GM21515 (cell line): ENCODE results near the gene SGTB.

ENCODE experiments used
- ATAC-seq: cut with Tn5 transposase; IDR thresholded peaks from one replicate; pipeline ENCODE4 v1.9.1; 2021; ENCODE audit not compliant: unreplicated experiment

SGTB gene, protein sequence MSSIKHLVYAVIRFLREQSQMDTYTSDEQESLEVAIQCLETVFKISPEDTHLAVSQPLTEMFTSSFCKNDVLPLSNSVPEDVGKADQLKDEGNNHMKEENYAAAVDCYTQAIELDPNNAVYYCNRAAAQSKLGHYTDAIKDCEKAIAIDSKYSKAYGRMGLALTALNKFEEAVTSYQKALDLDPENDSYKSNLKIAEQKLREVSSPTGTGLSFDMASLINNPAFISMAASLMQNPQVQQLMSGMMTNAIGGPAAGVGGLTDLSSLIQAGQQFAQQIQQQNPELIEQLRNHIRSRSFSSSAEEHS

DNA sequence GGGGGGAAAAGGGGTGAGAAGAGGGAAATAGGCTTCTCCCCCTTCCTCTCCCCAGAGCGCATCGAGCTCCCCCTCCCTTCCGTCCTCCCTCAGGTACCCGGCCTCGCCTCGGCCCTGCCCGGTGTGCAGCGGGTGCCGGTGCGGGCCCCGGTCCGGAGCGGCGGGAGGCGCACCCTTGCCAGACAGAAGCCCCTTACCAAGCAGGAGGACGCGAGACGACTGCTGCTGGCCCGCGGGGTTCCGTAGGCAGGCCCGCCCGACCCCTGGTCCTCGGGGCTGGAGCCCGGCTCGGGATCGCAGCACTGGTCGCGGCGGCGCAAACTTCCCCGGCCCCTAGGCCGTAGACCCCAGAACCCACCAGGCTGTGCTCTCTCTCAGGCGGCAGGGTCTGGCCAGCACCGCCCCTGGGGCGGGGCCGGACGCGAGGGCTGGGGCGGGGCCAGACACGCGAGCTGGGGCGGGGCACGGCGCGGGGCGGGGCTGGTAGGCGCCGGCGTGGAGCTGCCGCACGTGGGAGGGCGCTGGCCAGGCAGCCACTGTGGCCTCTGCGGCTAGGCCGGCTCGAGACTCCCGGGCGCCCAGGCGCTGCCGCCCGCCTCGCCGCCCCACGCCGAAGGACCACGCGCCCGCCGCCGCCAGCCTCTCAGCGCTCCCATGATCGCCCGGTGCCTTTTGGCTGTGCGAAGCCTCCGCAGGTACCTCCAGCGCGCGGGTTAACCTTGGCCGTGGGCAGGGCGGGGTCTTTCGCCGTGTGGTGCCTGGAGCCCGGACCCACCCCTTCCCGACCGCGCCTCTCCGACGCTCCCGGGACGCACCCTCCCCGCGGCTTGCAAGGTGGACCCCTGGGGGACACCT, at the start of gene SGTB, which contains the start of gene NLN:
Gene SGTB (minus strand): TSS at position 390 of the 855 bp plus-strand sequence. CDS start 1,302 bp downstream, outside the sequence.
Gene NLN (plus strand): TSS at position 486 of the 855 bp plus-strand sequence. CDS start 169 bp downstream, at position 655.
- ATAC-seq = peak; percentile 89

DNA sequence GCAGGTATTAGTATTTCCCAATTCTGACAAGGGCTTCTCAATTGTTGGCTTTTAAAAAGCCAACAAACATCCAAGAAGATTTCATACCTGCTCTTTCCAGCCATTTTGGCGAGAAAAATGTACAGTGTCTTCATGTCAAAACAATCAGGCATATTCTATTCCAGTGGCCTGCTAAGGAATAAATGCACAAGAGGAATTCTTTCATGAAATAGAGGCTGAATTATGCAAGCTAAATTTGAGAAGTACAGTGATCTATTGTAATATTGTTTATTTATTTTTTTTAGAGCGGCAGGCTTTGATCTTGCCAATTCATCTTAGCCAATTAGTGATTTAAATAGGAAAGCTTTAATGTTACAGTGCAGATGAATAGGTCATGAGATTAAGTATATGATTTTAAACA, 49.4 kb upstream of the SGTB start:
- ATAC-seq = no peak

DNA sequence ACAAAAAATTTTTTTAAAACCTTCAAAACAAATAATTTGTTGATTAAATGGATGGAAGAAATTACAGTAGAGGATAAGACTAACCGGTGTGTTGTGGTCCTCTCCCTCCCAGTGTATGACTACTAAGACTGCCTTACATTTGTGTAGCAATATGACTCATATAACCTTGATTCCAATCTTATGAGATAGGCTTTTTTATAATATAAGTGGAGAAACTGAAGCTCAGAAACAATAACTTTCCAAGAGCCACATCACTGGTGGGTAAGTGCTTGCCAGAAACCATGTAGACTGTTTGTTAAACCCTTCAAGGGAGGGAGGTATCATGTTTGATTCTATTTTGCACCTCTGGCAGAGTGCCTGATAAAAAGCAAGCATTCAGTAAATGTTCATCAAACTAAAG, 47.6 kb upstream of the SGTB start:
- no peak for ATAC-seq

DNA sequence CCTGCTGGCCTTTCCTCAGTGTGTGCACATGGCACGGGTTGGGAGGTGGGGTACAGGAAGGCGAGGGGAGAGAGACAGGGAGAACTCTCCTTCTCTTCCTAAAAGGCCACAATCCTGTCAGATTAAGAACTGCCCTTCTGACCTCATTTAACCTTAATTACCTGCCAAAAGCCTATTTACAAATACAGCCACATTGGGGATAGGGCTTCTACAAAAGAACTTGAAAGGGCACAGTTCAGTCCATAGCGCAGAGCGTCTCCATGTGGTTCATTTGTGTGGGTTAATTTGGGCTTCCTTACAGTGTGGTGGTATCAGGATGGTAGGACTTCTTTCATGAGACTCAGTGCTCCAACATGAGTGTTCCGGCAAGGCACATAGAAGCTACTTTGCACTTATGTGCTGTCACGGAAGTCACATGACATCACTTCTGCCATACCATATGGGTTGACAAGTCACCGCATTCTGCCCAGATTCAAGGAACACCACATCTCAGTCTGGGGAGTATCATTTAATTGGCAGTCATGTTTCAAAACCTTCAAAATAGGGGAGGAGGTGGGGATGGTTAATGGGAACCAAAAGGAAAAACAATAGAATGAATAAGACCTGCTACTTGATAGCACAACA, 46.9 kb upstream of the SGTB start:
- no peak for ATAC-seq

DNA sequence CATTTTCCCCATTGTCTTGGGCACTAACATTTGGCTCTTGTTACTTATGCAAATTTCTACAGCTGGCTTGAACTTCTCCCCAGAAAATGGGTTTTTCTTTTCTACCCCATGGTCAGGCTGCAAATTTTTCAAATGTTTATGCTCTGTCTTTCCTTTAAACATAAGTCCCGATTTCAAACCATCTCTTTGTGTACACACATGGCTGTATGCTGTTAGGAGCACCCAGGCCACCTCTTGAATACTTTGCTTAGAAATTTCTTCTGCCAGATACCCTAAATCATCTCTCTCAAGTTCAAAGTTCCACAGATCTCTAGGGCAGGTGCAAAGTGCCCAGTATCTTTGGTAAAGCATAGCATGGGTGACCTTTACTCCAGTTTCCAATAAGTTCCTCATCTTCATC, 45.7 kb upstream of the SGTB start:
- no peak for ATAC-seq

DNA sequence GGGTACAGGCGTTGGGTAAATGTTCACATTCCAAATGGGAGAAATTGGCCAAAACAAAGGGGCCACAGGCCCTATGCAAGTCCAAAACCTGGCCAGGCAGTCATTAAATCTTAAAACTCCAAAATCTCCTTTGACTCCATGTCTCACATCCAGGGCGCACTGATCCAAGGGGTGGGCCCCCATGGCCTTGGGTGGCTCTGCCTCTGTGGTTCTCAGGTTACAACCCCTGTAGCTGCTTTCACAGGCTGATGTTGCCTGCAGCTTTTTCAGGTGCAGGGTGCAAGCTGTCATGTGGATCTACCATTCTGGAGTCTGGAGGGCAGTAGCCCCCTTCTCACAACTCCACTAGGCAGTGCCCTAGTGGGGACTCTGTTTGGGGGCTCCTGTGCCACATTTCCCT, 44.9 kb upstream of the SGTB start:
- no peak for ATAC-seq

DNA sequence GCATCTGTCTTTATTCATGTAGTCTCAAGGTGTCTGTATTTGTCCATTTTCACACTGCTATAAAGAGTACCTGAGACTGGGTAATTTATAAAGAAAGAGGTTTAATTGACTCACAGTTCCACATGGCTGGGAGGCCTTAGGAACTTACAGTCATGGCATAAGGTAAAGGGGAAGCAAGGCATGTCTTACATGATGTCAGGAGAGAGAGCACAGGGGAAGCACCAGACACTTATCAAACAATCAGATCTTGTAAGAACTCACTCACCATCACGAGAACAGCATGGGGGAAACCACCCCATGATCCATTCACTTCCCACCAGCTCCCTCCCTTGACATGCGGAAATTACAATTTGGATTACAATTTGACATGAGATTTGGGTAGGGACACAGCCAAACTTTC, 44.3 kb upstream of the SGTB start:
- no peak for ATAC-seq

DNA sequence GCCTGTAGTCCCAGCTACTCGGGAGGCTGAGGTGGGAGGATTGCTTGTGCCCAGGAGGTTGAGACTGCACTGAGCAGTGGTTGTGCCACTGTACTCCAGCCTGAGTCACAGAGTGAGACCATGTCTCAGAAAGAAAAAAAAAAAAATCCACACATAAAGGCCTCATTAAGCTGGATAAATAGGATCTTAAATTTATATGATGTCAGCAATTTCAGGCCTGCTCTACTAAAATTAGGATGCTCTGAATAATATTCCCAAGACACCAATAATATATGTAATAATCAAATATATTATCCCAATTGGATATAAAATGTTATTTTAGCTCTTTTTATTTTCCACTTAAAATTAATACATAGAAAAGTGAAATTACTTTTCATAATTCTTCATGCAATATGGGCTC, 43.7 kb upstream of the SGTB start:
- no peak for ATAC-seq

DNA sequence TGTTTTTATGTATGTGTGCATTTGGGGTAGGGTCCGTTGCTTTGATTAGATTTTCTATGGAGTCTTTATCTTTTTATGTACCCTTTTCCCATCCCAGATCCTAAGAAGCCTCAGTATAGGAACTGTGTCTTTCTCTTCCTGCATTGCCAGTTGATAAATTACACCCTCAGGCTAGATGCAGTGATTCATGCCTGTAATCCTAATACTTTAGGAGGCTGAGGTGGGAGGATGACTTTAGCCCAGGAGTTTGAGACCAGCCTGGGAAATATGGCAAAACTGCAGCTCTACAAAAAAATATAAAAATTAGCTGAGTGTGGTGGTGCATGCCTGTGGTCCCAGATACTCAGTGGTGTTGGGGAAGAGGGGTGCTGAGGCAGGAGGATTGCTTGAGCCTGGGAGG, 40.3 kb upstream of the SGTB start:
- no peak for ATAC-seq

DNA sequence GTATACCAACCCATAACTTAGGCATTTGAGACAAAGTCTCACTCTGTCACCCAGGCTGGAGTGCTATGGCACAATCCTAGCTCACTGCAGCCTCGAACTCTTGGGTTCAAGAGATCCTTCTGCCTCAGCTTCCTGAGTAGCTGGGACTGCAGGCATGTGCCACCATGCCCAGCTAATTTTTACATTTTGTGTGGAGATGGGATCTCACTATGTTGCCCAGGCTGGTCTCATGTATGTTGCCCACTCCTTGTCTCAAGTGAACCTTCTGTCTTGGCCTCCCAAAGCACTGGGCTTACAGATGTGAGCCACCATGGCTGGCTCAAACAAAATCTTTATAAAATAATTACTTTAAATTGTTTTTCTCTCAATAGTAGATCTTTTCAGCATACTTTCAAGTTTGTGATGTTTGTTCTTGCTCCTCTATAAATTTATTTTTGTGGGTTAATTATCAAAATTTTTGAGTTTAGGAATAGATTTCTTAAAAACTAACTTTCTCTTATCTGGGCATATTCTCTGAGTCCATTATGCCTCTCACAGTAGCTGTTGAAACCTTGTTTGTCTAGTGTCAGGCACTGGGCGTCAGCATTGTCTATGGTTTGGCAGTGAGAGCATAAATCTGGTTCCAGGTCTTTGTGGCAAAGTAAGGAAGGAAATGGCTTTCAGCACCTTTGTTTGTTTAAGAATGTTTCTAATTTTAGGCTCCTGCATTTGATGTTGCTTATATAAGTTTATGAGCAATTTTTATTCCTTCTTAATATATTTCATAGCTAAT, 38.8 kb upstream of the SGTB start:
- no peak for ATAC-seq

DNA sequence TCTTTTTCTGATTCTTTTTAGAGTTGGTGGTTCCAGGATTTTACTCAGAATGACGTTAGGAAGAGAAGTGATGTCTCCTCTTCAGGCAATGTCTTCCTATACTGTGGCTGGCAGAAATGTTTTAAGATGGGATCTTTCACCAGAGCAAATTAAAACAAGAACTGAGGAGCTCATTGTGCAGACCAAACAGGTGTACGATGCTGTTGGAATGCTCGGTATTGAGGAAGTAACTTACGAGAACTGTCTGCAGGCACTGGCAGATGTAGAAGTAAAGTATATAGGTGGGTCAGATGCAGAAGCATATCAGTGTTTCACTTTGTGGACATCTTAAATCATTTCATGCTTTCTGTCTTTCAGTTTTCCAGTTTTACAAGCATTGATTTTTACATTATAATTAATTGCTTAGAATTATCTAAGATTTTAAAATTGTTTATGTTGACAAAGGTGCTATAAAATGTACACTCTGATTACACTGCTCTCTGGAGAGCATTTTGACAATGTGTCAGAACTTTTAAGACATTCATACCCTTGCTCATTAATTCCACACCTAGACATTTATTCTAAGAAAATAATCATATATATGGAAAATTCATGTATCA, 36.7 kb upstream of the SGTB start:
- ATAC-seq = no peak

DNA sequence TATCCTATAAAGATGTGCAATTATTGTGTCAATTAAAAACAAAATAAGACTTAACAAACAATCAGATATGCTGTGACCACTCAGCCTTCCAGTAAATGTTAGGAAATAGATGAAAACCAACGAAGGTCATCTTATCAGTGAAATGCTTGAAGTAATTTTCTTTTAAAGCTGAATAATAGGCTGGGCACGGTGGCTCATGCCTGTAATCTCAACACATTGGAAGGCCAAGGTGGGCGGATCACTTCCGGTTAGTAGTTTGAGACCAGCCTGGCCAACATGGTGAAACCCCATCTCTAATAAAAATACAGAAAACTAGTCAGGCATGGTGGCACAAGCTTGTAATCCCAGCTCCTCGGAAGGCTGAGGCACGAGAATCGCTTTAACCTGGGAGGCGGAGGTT, 31.3 kb upstream of the SGTB start:
- ATAC-seq = no peak

DNA sequence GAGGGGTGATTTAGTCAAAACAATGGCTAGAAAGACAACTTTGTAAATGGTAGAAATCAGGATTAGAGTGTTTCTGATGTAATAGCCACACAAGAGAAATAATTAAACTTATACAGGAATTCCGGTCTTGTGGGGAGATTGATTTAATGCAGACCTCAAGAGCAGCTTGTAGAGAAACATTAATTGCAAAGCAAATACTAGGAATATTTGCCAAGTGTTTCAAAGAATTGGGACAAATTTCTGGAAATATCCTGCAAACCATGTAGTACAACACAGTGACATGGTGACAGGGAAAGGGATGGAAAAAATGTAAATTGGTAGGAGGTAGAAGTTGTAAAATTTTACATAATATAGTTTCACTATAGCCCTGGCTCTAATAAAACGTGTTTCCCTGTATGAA, 29.0 kb upstream of the SGTB start:
- no peak for ATAC-seq

DNA sequence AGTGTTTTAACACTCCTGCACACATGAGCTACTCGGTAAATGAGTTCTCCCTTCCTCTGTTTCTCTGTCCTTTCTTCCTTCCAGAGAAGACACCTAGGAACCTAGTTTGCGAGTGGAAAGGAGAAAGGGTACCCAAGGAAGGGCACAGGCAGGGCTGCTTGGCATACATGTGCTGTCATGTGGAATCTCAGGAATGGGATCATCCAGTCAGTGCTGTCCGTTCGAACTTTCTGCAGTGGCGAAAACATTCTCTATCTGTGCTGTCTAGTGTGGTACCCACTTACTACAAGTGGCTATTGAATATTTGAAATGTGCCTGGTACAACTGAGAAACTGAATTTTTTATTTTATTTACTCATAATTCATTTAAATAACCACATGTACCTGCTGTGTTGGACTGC, 28.0 kb upstream of the SGTB start:
- ATAC-seq = no peak

DNA sequence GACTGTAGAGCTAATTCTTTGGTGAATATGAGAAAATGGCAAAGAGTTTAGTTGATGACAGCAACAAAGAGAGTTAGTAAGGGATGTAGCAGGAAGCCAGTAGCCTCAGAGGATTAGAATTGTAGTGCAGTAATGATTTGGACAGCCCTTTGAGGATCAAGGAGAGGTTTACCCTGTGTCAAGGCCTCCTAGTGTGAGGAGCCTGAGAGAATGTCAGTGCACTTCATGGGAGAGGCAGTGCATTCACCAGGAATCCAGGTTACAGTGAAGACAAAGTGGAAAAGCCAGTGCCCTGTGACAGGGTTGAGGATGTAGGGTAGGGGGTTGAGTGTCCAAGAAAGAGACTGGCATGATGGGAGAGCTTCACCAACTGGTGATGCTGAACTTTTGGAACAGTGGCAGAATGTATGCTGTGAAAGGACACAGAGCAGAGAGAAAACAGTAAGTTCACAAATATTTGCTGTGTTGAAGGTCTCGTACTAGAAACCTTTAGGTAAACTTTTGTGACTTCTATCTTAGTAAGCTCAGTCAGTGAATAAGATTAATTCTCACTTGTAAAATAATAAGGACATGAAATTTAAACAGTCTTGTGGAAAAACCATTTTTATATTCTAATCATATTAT, 27.4 kb upstream of the SGTB start:
- ATAC-seq = no peak

DNA sequence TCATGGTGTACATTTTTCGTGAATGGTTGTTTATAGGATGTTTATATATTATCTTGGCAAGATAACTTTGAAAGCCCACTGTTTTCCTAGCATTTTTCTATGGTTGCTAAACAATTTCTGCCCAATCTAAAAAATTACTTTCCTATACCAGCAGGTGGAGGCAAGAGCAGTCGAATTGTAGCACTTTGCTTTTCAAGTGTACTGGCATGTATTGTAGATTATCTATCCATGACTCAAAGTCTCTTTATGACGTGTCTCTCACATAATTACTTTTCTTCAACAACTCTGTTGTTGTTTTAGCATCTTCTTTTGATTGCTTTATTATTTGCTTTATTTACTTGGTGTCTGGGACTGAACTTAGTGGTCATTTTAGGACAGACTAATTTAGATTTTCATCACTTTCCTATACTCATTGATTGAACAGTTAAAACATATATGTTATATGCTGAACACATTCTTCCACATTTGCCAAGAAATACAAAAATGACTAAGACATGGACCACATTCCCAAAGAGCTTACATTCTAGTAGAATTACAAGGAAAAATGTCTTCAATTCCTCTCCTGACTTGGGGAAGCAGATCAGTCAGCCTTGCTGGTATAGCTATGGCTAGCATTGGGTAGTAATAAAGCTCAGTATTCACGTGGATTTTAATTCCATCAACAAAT, 20.8 kb upstream of the SGTB start:
- peak; percentile 62 for ATAC-seq

DNA sequence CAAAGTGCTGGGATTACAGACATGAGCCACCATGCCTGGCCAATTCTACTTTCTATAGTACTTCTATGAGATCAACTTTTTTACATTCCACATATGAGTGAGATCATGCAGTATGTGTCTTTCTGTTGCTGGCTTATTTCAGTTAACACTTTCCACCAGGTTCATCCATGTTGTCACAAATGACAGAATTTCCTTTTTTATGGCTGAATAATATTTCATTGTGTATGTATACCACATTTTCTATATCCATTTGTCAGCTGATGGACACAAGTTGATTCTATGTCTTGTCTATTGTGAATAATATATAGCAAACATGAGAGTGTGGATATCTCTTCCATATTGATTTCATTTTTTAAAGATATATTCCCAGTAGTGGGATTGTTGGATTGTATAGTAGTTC, 17.3 kb upstream of the SGTB start:
- no peak for ATAC-seq

DNA sequence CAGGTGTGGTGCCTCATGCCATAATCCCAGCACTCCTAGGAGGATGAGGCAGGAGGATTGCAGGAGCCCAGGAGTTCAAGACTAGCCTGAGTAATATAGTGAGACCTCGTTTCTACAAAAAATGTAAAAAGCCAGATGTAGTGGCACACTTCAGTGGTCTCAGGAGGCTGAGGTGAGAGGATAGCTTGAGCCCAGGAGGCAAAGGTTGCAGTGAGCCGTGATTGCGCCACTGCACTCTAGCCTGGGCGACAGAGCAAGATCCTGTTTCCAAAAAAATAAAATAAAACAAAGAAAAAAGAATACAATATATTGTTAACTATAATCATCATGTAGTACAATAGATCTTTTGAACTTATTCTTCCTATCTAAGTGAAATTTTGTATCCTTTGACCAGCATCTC, 16.4 kb upstream of the SGTB start:
- no peak for ATAC-seq

DNA sequence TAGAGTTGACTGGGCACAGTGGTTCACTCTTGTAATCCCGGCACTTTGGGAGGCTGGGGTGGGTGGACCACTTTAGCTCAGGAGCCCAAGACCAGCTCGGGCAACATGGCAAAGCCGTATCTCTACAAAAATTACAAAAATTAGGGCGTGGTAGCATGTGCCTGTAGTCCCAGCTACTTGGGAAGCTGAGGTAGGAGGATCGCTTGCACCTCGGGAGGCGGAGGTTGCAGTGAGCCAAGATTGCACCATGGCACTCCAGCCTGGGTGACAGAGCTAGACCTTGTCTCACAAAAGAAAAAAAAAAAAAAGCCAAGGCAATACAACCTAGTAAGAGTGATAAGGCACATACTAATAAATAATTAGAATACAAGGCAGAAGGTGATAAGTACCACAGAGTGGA, 15.9 kb upstream of the SGTB start:
- ATAC-seq = no peak

DNA sequence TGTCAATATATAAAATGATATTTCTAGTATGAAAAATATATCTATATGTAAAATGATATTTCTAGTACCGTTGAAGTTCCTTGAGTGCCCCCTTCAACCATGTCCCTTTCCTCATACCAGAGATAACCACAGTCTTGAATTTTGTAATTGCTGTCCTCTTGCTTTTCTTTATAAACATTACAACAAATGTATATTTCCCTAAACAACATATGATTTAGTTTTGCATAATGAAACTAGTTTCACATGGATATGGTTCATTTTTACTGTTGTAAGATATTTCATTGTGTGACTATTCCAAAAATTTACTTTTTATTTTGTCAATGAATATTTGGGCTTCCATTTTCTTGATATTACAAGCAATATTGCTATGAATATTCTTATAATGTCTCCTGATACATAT, 14.1 kb upstream of the SGTB start:
- ATAC-seq = no peak
